Glutamatergic neuron (in vitro differentiated cells): ENCODE data around the gene LIN9. TPM values are rescaled to one million over a fixed set of nuclear protein-coding genes. Genes with fewer than 3 reads are reported as not detected.
"Not testable (repeated sequence)": the region's sequence is repeated elsewhere in the genome, so short reads cannot be mapped to it uniquely, and the experiment has no call there.

Experiments
- DNase-seq: peaks from one replicate; pipeline ENCODE4 v3.0.0; 2022
- H3K27ac Mint-ChIP-seq: one replicate; pipeline ENCODE4 v1.8.0; 2020; ENCODE audit warnings: mild to moderate bottlenecking, mixed read lengths, inconsistent platforms; ENCODE audit not compliant: unreplicated experiment
- H3K27me3 Mint-ChIP-seq: one replicate; pipeline ENCODE4 v1.8.0; 2020; ENCODE audit warnings: mild to moderate bottlenecking, moderate library complexity, mixed read lengths, inconsistent platforms; ENCODE audit not compliant: unreplicated experiment
- H3K36me3 Mint-ChIP-seq: one replicate; pipeline ENCODE4 v1.8.0; 2020; ENCODE audit warnings: mild to moderate bottlenecking, mixed read lengths, inconsistent platforms; ENCODE audit not compliant: unreplicated experiment
- H3K4me1 Mint-ChIP-seq: one replicate; pipeline ENCODE4 v1.8.0; 2020; ENCODE audit warnings: mild to moderate bottlenecking, low read depth, mixed read lengths, inconsistent platforms; ENCODE audit not compliant: unreplicated experiment
- H3K4me3 Mint-ChIP-seq: one replicate; pipeline ENCODE4 v1.8.0; 2020; ENCODE audit warnings: mild to moderate bottlenecking, mixed read lengths, inconsistent platforms; ENCODE audit not compliant: unreplicated experiment
- H3K9me3 Mint-ChIP-seq: one replicate; pipeline ENCODE4 v1.8.0; 2020; ENCODE audit warnings: mild to moderate bottlenecking, moderate library complexity, mixed read lengths, inconsistent platforms; ENCODE audit not compliant: unreplicated experiment
- CTCF ChIP-seq: fragments of 200-600 bp; sonication (generic); IDR thresholded peaks from one replicate; pipeline ENCODE4 v1.5.0; 2021; ENCODE audit not compliant: partially characterized antibody, unreplicated experiment
- total RNA-seq: library from RNA; stranded (reverse); fragmentation: NEBNext Ultra II Directional; extraction: Animal tissue kit (Norgen Biotek cat#: 25700); gene quantifications from one replicate; pipeline ENCODE4 v1.2.1, GENCODE V29; 2021; ENCODE audit not compliant: unreplicated experiment

Gene LIN9
- total RNA-seq, 1 donor from 2014 or later = 7.1 TPM

- no peak overlapping the region for H3K4me3 Mint-ChIP-seq
Observed at GRCh38 chr1:226344441-226345259, 35.7 kb upstream of the LIN9 start.

GRCh38 chr1:226342656-226343055, 33.7 kb upstream of the LIN9 start:
- no peak overlapping the region for H3K4me3 Mint-ChIP-seq
- no peak overlapping the region for H3K27ac Mint-ChIP-seq
- peaks cover 11% of the 10 kb centered on the region for H3K9me3 Mint-ChIP-seq
- no peak for TF ChIP-seq CTCF
- H3K36me3 Mint-ChIP-seq = peaks cover 21% of the 10 kb centered on the region
- DNase-seq = no peak
- no peaks in the 10 kb centered on the region for H3K4me1 Mint-ChIP-seq
- no peaks in the 10 kb centered on the region for H3K27me3 Mint-ChIP-seq

More at GRCh38 chr1:226344441-226345259, 35.7 kb upstream of the LIN9 start:
- no peak for TF ChIP-seq CTCF
- DNase-seq = no peak
- no peaks in the 10 kb centered on the region for H3K27me3 Mint-ChIP-seq
- H3K27ac Mint-ChIP-seq = no peak overlapping the region
- peaks cover 21% of the 10 kb centered on the region for H3K36me3 Mint-ChIP-seq
- H3K4me1 Mint-ChIP-seq = peaks cover 3% of the 10 kb centered on the region
- peaks cover 11% of the 10 kb centered on the region for H3K9me3 Mint-ChIP-seq

GRCh38 chr1:226340111-226340510, 31.1 kb upstream of the LIN9 start:
- not testable (repeated sequence) for H3K27me3 Mint-ChIP-seq, DNase-seq, H3K27ac Mint-ChIP-seq, H3K4me1 Mint-ChIP-seq
- Mint-ChIP-seq H3K9me3 (peaks cover 11% of the 10 kb centered on the region), H3K4me3 (peak overlapping the region; percentile 14), H3K36me3 (peaks cover 20% of the 10 kb centered on the region)

GRCh38 chr1:226337276-226337875, 28.4 kb upstream of the LIN9 start:
- H3K27me3 Mint-ChIP-seq = no peaks in the 10 kb centered on the region
- no peak for TF ChIP-seq CTCF
- H3K36me3 Mint-ChIP-seq = peaks cover 12% of the 10 kb centered on the region
- no peak for DNase-seq
- H3K27ac Mint-ChIP-seq = no peak overlapping the region
- H3K4me1 Mint-ChIP-seq = peaks cover 4% of the 10 kb centered on the region
- H3K4me3 Mint-ChIP-seq = no peak overlapping the region
- H3K9me3 Mint-ChIP-seq = peaks cover 9% of the 10 kb centered on the region

GRCh38 chr1:226335661-226336060, 26.7 kb upstream of the LIN9 start:
- Mint-ChIP-seq H3K36me3 (peaks cover 9% of the 10 kb centered on the region), H3K4me1 (peaks cover 4% of the 10 kb centered on the region), H3K4me3 (no peak overlapping the region), H3K27ac (no peak overlapping the region), H3K27me3 (no peaks in the 10 kb centered on the region), H3K9me3 (peaks cover 5% of the 10 kb centered on the region)
- no peak for DNase-seq
- TF ChIP-seq CTCF = no peak
